Measurements from ENCODE around the gene POMGNT2. TPM values are rescaled to one million over a fixed set of nuclear protein-coding genes. Genes with fewer than 3 reads are reported as not detected.

POMGNT2 gene
- total and polyA plus RNA-seq, 10 of the 15 experiments (the other 5 are each of a cell fraction or from before 2014, with no cell fraction given), result 0.02 to 1.7 (median 0.17) TPM; not detected in 1

- FAIRE-seq, result no peak
- ChIA-PET RAD21 (ENCODE audit: unreplicated experiment) (no interaction called here), POLR2A (no interaction called here), SMC1A (ENCODE audit: uncharacterized antibody, unreplicated experiment) (no interaction called here), CTCF (interaction anchor here (1.3 kb wide), 1 partner anchor 9 kb away, joined by 3 read pairs; no protein-coding TSS in a partner anchor)
- in situ Hi-C loops (cut with MboI) (no loop called here), intact Hi-C loops (cut with micrococcal nuclease; ENCODE audit: unreplicated experiment) (no loop called here)
- Histone ChIP-seq H3K4me3 (no peak overlapping the region), H3K27me3 (replicated peaks in 1 of 2; ENCODE audit: control insufficient read depth in 2 of 2, insufficient read depth in 2 of 2, low read length in 1 of 2) (no peaks in the 10 kb centered on the region), H3K4me2 (ENCODE audit: control insufficient read depth, insufficient read depth) (no peak overlapping the region), H3K79me2 (ENCODE audit: control insufficient read depth, insufficient read depth, low read length) (no peaks in the 10 kb centered on the region), H2AFZ (ENCODE audit: control insufficient read depth, low read depth, low read length) (no peak overlapping the region), H3K9ac (ENCODE audit: control insufficient read depth, insufficient read depth, low read length) (no peak overlapping the region), H3K27ac (ENCODE audit: control insufficient read depth, insufficient read depth) (no peak overlapping the region), H3K4me1 (ENCODE audit: control insufficient read depth, insufficient read depth, low read length) (no peaks in the 10 kb centered on the region), H4K20me1 (ENCODE audit: control insufficient read depth, insufficient read depth) (no peaks in the 10 kb centered on the region), H3K9me3 (replicated peaks; ENCODE audit: control insufficient read depth, insufficient read depth, low read length) (no peaks in the 10 kb centered on the region; the same call in 2 of the 3 replicates), H3K36me3 (ENCODE audit: control insufficient read depth in 2 of 2, insufficient read depth in 2 of 2, low read length in 1 of 2) (no peaks in the 10 kb centered on the region; a peak in 1 of 4 replicates)
- TF ChIP-seq ATF7 (IDR thresholded peaks at IDR 0.05; ENCODE audit: low read depth), result no peak
- no peak for TF ChIP-seq MEF2A (IDR thresholded peaks at IDR 0.05; ENCODE audit: insufficient read depth, low read depth, low read length)
- no peak for TF ChIP-seq MYC (IDR thresholded peaks at IDR 0.05; ENCODE audit: insufficient read depth, insufficient read length, insufficient replicate concordance, low read length, severe bottlenecking)
- TF ChIP-seq RUNX3 (IDR thresholded peaks at IDR 0.05; ENCODE audit: low read length), result no peak
- no peak for TF ChIP-seq ATF2 (IDR thresholded peaks at IDR 0.05; ENCODE audit: low read length)
- TF ChIP-seq NR2C2 (IDR thresholded peaks at IDR 0.05; ENCODE audit: borderline replicate concordance, control insufficient read depth, insufficient read length, low read depth), result no peak
- no peak for TF ChIP-seq SIX5 (IDR thresholded peaks at IDR 0.05; ENCODE audit: low read depth, low read length, severe bottlenecking)
- TF ChIP-seq IRF4 (IDR thresholded peaks at IDR 0.05; ENCODE audit: low read depth, low read length), result no peak
- TF ChIP-seq CHD1 (IDR thresholded peaks at IDR 0.05; ENCODE audit: low read depth, low read length), result no peak
- TF ChIP-seq RB1 (IDR thresholded peaks at IDR 0.05; ENCODE audit: borderline replicate concordance), result no peak
- no peak for TF ChIP-seq TCF3 (IDR thresholded peaks at IDR 0.05; ENCODE audit: borderline replicate concordance, insufficient read depth, low read depth, low read length)
- no peak for TF ChIP-seq TBL1XR1 (IDR thresholded peaks at IDR 0.05; ENCODE audit: low read depth, low read length)
- no peak for TF ChIP-seq SREBF2 (IDR thresholded peaks at IDR 0.05; ENCODE audit: low read length)
- TF ChIP-seq YBX1 (IDR thresholded peaks at IDR 0.05), result no peak
- no peak for TF ChIP-seq HDGF (IDR thresholded peaks at IDR 0.05)
- TF ChIP-seq NKRF (conservative IDR thresholded peaks at IDR 0.05), result no peak
- no peak for TF ChIP-seq ZNF217 (IDR thresholded peaks at IDR 0.05)
- no peak for TF ChIP-seq DPF2 (IDR thresholded peaks at IDR 0.05)
- TF ChIP-seq LARP7 (IDR thresholded peaks at IDR 0.05), result no peak
- TF ChIP-seq EGR1 (IDR thresholded peaks at IDR 0.05; ENCODE audit: borderline replicate concordance in 1 of 2, low read depth in 2 of 2, low read length in 2 of 2), result no peak
- WGBS (ENCODE audit: insufficient coverage, insufficient replicate concordance, low lambda C conversion rate, missing lambda C conversion rate), result 66% methylated on average over 40 of the region's 40 CpGs
- no TSS peak for BruUV-seq (replicated peaks)
- ATAC-seq, result no peak
- DNase-seq (ENCODE audit: low read depth, low spot score), result no peak
These were observed 24.9 kb downstream of the POMGNT2 start for GRCh38 chr3:43080726-43081568.
